Dermis microvascular lymphatic vessel endothelial cell (primary cell): ENCODE measurements around the gene TUBB1. TPM values are rescaled to one million over a fixed set of nuclear protein-coding genes. Genes with fewer than 3 reads are reported as not detected.
A peak's percentile ranks its signal among the peaks of the same experiment; 100 is the strongest.

Experiments
- DNase-seq, 2 donors: peaks; one replicate each; pipeline versions ENCODE4 v3.0.0 to v3.0.0-alpha.2; 2010; ENCODE audit warnings: low read depth in 2 of 2
- total RNA-seq: library from RNA; depleted of rRNA; stranded (reverse); fragments of >200 nt; gene quantifications from 2 replicates; pipeline ENCODE4 v1.2.1, GENCODE V29; 2014

TUBB1 gene
- total RNA-seq, 1 donor from 2014 or later: under 0.01 TPM

DNA sequence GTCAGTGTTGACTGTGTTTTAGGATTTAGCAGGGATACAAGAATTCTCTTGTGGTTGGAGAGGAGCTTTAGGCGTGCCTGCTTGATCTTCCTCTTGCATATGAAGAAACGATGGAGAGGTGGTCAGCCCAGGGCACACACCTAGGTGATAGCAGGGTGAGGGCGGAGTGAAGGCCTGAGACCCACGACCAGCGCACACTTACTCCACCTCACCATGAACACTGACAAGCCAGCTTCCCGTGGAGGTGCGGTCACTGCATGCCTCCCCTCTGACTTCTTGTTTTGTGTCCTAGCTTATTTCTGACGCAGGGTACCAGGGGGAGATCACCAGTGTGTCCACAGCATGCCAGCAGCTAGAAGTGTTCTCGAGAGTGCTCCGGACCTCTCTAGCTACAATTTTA is 30.0 kb upstream of the TUBB1 start:
- no peak for DNase-seq

DNA sequence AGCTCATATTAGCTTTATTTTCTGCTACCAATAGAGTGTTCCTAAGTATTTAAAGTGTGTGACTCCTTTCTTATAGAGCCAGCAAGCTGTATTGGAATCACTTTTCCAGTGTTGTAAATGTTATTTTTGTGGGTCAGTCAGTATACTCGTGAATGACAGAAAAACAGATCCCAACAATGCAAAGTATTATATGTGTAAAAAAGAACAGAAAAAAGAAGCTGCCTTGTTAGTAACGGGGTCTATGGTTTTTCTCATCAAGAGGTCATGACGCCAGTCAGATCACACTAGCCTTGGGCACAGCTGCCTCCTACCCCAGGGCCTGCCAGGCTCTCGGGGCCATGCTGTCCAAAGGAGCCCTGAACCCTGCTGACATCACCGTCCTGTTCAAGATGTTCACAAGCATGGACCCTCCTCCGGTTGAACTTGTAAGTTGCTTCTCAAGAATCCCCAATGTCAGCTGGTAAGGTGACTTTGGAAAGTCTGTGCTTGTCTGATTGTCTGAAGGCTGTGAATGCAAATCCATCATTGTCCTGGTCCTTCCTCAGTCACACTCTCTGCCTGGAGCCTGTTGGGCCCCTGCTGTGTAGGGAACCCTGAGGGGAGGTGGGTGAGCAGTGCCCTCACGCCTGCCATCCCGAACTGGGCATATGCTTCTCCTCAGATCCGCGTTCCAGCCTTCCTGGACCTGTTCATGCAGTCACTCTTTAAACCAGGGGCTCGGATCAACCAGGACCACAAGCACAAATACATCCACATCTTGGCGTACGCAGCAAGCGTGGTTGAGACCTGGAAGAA is 28.4 kb upstream of the TUBB1 start:
- no peak for DNase-seq

DNA sequence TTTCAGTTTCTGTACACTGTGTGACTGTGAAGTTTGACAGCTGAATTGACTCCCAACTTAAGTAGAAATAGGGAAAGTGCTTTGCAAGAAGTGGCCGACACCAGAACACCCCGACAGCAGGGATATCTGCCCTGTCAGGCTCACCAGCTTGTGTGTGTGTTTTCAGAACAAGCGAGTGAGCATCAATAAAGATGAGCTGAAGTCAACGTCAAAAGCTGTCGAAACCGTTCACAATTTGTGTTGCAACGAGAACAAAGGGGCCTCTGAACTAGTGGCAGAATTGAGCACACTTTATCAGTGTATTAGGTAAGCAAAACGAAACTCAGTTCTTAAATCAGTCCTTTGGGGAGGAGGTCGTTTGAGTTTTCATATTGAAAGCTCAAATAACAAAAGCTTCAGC is 27.5 kb upstream of the TUBB1 start:
- DNase-seq: no peak

DNA sequence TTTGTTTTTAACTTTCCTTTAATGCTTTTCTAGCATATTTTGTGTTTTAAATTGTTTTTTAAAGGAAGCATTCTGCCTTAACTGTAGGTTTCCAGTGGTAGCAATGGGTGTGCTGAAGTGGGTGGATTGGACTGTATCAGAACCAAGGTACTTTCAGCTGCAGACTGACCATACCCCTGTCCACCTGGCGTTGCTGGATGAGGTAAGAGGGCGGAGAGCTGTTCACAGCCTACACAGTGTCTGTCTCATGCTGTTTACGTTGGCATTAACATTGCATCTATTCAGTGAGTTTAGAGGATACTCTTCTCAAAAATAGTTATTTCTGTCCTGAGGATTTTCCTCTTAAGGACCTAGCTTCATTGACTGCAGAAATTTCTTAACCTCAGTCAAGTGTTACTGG is 26.3 kb upstream of the TUBB1 start:
- DNase-seq: no peak

DNA sequence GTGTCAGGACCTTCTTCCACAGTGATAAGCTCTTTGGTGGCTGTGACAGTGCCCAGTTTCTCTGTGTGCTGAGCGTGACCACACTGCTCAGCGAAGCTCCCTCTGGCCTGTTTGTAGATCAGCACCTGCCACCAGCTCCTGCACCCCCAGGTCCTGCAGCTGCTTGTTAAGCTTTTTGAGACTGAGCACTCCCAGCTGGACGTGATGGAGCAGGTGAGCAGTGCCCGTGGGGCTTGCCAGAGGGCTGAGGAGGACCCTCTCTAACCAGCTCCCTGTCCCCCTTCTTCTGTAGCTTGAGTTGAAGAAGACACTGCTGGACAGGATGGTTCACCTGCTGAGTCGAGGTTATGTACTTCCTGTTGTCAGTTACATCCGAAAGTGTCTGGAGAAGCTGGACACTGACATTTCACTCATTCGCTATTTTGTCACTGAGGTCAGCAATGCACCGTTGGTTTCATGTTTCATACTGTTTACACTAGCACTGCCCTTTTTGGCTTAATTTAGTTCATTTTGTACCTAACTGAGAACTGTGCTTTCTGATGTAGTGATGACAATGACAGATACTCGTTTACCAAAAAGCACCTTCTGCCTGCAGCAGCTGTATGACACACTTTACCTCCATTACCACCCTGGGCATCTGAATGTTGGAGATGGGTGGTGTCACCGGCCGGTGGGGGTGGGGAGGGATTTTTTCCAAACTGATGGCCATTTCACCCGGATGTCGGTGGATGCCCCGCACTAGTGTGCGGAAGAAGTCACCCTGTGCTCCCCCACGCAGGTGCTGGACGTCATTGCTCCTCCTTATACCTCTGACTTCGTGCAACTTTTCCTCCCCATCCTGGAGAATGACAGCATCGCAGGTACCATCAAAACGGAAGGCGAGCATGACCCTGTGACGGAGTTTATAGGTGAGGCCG is 25.6 kb upstream of the TUBB1 start:
- DNase-seq: no peak

DNA sequence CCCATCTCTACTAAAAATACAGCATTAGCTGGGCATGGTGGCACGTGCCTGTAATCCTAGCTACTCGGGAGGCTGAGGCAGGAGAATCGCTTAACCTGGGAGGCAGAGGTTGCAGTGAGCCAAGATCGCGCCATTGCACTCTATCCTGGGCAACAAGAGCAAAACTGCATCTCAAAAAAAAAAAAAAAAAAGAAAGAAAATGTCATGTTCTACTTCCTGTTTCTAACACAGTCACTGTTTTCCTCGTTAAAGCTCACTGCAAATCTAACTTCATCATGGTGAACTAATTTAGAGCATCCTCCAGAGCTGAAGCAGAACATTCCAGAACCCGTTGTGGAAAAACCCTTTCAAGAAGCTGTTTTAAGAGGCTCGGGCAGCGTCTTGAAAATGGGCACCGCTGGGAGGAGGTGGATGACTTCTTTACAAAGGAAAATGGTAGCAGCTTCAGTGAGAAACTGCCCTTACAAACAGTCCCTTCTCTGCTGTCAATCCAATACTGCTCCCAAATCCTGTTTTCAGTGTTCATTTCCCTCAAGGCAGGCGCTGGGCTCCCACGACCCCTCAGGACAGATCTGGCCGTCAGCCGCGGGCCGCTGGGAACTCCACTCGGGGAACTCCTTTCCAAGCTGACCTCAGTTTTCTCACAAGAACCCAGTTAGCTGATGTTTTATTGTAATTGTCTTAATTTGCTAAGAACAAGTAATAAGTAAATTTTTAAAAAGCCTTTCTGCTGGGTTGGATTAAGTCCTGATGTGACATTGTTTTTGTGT is 24.7 kb upstream of the TUBB1 start:
- no peak for DNase-seq

DNA sequence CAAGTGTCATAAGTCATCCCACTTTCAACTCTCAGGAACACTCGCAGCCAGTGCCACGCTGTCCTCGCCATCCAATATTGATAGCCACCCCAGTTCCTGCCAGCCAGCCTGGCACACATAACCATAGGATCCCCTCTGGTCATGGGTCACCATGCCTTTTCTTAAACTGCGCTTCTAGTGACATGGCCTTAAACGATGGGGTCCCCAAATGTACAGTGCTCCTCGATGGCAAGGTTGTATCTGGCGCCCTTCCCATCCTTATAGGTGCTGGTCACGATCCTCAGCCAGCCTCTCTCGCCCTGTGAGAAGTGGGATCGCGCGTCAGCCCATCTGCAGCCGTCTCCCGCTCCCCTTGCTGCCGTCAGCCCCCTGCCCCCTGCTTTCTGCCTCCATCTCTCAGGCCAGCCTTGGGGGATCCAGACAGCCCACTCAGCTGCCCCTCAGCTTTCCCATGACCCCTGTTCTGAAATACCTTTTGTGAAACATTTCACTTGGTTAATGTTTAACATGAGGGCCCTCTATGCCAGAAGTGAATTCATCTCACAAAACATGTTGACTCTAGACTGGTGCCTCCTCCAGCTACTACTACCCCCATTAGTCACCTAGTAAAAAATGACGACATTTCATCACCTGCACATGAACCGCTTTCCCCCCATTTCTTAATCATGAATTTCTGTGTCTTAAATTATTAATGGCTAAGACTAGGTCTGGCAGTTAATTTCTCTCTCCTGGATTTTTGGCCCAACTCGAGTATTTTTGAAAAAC is 23.6 kb upstream of the TUBB1 start:
- no peak for DNase-seq

DNA sequence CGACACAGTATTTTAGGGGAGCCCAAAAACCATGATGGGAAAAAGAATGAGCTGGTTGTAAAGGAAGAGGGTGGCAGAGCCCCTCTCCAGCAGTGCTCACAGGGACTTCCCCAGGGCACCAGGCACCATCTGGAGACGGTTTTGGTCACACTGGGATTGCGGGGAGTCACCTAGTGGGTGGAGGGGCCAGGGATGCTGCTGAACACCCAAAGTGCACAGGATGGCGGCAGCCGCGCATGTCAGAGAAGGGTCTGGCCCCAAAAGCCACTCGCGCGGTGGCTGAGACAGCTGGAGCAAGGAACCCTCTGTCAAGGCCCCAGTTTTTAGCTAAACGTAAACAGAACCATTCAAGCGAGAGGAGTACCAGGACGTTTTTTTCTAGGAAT is 23.0 kb upstream of the TUBB1 start:
- no peak for DNase-seq

DNA sequence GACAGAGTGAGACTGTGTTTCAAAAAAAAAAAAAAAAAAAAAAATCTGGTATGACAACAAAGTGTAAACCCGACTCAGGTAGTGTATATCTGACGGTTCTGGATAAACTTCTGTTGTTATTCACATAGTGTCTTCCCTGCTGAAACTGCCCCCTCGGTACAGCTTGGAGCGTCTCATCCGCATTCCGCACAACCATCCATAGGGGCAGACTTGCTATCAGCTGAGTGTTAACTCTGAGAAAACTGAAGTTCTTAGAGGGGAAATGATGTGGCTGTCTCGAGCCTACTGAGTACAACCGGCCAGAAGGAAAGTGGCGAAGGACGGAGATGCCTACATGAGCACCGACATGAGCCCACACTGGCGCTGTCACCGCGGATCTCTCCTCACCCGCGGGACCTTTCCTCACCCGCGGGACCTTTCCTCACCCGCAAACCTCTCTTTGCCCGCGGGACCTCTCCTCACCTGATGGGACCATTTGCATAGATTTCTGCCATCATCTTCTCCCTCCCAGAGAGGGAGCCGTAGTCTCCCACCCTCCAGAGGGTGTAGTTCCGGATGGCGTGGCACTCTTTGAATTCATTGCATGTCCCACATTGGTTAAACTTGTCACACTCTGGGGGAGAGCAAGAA is 22.0 kb upstream of the TUBB1 start:
- no peak for DNase-seq

DNA sequence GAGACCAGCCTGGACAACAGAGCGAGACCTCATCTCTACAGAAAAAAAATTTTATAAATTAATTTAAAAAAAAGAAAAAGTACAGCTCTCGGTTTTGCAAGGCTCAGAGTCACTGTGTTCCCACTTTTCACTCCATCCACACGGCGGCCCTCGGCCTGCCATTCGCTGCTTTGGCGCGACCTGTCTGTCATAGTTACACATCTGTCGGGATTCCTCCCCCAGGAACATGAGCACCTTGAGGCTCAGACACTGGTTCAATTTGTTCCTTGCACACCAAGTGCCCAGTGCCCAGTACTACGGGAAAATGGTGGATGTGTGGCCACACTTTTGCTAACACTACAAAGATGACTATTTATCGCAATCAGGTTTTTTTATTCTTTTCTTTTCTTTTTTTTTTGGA is 20.6 kb upstream of the TUBB1 start:
- no peak for DNase-seq

DNA sequence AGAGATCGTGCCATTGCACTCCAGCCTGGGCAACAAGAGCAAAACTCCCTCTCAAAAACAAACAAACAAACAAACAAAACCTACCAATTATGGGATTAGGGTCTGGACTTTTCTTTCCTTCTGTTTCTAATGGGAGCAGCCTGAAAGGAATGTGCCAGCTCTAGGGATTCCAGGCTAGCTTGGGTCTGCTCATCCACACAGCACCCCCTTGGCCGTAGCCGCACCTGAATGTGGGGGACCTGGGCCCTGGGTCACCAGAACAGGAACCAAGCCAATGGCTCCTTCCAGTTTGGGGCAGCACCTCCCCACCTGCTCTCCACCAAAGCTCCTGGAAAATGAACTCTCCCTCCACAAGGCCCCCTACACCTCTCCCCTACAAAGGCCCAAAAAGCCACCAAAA is 18.9 kb upstream of the TUBB1 start:
- no peak for DNase-seq

DNA sequence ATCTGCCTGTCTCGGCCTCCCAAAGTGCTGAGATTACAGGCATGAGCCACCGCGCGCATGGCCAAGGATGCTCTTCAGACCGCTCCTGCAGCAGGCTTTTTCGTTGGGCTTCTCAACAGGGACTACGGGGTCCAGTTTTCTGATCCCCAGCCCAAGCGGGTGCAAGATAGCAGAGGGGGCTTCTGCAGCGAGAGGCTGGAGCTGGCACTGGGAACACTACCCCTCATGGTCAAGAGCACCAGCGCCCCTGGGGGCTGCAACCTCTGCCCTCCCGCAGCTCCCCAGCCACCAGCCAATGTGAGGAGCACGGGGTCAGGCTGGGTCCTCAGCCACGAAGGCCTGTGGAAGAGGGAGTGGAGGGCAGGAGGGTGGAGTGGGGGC is 18.2 kb upstream of the TUBB1 start:
- no peak for DNase-seq

DNA sequence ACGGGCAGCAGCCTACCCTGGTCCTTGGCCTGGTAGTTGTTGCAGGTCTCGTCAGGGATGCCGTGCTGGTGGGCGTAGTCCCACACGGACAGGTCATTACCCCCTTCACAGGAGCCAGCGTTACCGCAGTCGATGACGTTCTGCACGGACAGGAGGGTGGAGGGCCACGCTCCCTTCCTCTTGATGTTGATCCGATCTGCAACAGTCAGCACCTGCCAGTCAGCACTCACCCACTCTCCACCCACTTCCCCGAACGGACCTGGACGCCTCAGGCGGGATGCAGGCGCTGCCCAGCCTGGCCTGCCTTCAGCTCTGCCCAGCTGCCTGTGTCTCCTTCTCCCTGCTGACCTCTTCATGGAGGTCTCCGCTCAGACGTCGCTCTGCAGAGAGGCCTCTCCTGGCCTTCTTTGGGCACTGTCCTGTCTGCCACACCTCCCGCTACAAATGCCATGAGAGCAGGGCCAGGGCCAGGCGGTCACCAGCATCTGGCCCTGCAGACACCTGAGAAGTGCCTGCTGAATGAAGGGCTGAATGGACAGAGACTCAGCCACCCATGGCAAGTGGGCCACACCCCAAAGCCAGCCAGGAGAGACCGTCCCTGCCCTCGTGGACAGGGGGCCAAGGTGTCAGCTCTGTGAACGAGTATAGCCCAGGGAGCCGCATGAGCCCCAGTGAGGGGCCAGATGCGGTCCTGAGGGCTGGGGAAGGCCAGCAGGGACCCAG is 17.6 kb upstream of the TUBB1 start:
- no peak for DNase-seq

DNA sequence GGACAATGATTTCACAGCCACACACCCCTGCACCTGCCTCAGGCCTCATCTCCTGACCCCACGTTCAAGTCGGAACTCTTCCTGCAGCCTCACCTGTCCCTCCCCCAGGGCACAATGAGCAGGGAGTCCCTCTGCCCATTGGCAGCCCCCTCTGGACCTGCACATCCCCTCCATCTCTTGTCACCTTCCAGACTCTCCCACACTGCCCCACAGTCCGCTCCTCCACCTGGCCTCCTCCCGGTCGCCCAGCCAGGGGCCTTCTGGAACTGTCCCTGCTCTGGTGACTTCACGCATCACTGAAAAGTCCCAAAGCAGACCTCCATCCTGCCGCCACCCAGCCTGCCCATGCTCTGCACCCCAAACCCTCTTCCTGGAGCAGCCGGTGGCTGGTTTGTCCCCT is 16.8 kb upstream of the TUBB1 start:
- DNase-seq: no peak

DNA sequence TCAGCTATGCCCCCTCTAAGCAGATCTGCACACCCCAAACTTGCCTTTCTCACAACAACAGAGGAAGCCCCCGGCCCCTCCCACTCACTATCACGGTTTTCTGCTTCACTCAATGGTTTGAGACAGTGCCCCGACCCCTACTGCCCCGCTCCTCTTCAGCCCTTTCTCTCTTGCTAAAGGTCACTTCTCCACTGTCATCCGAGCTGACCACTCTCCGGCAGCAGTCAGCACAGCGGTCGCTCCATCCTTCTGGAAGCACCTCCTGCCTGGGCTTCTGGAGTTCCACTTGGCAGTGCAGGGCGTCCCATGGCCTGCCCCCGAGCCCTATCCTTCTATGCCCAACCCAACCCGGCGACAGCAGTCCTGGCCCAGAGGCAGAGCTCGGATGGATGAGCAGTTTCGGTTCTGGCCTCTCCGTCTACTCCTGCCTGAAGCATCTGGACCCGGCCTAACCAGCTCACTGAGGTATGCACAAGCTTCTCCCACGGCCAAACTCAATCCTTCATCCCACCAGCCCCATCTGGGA is 16.3 kb upstream of the TUBB1 start:
- DNase-seq: no peak

DNA sequence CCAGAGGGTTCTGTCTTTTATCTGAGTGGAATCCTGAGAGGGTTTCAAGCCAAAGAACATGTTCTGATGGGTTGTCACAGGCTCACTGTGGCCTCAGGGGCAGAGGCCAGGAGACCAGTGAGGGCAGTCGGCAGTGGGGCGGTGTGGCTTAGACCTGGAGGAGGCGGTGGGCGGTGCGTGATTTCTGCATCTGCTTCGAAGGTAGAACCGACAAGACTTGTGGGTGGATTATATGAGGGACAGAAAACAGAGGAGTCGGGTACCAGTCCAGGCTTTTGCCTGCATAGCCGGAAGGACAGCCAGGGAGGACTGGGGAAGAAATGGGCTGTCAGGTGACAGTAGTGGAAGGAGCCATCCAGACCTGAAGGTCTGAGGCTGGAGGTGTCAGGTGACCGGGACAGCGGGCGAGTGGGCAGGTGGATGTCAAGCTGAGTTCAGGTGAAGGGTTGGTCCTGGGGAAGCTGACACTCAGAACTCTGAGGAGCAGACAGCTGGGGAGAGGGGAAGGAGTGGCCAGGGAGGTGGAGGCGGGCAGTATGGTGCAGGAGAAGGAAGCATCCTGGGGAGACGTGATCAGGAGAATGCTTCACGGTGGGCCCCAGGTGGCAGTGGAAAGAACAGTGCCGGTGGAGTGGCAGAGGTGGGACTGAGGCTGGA is 15.3 kb upstream of the TUBB1 start:
- no peak for DNase-seq

DNA sequence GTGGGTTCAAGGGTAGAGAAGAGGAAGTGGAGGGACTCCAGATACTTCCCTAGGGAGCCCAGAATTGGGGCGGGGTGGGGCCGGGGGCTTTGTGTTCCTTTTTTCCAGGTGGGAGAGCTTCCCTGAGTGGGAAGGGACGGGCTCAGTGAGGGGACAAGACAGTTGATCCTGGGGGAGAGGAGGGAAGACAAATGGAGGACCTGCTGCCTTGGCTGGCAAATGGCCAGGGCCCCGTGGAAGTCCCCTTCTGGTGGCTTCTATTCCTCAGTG is 14.8 kb upstream of the TUBB1 start:
- DNase-seq: no peak

DNA sequence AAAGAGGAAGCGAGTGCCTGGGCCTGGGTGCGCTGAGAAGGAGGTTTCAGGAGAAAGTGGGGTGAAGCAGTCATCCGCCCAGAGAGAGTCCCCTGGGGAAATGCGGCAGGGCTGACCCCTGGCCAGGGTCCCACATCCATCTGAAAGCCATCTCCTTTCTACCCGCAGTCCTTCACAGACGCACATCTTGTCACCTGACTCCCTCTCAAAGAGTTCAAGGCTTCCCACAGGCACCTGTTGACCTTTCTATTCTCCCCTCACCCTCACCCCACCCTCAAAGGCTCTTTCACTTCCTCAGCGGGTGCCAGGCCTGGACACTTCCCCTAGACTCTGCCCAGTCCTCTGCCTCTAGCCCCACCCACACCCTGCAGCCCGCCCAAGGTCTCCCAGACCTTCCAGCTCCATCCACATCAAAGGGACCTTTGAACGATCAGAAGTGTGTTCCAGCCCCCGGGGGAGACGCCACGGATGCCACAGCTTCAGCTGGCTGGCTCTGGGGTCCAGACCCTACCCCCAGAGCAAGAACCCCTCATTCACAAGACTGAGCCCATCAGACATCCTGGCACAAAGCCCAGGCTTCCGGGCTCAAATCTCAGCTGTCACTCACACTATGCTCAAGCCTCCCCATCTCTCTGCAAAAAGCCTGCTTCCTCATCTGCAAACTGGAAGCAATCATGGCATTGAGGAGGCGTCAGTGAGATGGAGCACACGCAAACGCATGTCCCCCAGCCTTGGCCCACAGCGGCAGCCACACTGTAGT is 14.3 kb upstream of the TUBB1 start:
- DNase-seq: peak in 1 of 2 donors; percentile 73
